HEK293T (cell line): ENCODE measurements around the gene MKLN1.

Experiments used
- CTCF ChIA-PET: fragments of 350-600 bp; formaldehyde crosslinking; extraction: SDS; loops from one replicate; lab custom pipeline; 2021; ENCODE audit warnings: antibody characterized with exemption, inconsistent platforms; lab: Yijun Ruan, JAX
- POLR2A ChIA-PET: fragments of 350-600 bp; formaldehyde crosslinking; extraction: SDS; loops from one replicate; lab custom pipeline; 2020; ENCODE audit warnings: antibody characterized with exemption, inconsistent platforms; lab: Yijun Ruan, JAX
- DNase-seq: peaks from one replicate; pipeline ENCODE4 v3.0.0; 2012; ENCODE audit warnings: mixed read lengths; ENCODE audit errors: extremely low spot score
- ARNT ChIP-seq: fragments of 450-650 bp; IDR thresholded peaks from 2 replicates; pipeline ENCODE4 v1.6.1; 2017; ENCODE audit warnings: mild to moderate bottlenecking
- BHLHE40 ChIP-seq: fragments of 450-650 bp; IDR thresholded peaks from 2 replicates; pipeline ENCODE4 v1.6.1; 2016; ENCODE audit warnings: mild to moderate bottlenecking, moderate library complexity, borderline replicate concordance
- CTBP1 ChIP-seq: fragments of 450-650 bp; IDR thresholded peaks from 2 replicates; pipeline ENCODE4 v1.6.1; 2016; ENCODE audit warnings: borderline replicate concordance
- ELF4 ChIP-seq: fragments of 450-650 bp; IDR thresholded peaks from 2 replicates; pipeline ENCODE4 v1.6.1; 2017; ENCODE audit warnings: antibody characterized with exemption
- FOXA1 ChIP-seq: fragments of 450-650 bp; IDR thresholded peaks from 2 replicates; pipeline ENCODE4 v1.6.1; 2016; ENCODE audit warnings: mild to moderate bottlenecking
- FOXK2 ChIP-seq: fragments of 450-650 bp; IDR thresholded peaks from 2 replicates; pipeline ENCODE4 v1.6.1; 2016; ENCODE audit warnings: mild to moderate bottlenecking
- FOXM1 ChIP-seq: fragments of 450-650 bp; IDR thresholded peaks from 2 replicates; pipeline ENCODE4 v1.6.1; 2017; ENCODE audit warnings: mild to moderate bottlenecking, borderline replicate concordance
- HDGF ChIP-seq: fragments of 450-650 bp; IDR thresholded peaks from 2 replicates; pipeline ENCODE4 v1.6.1; 2017; ENCODE audit warnings: antibody characterized with exemption, borderline replicate concordance
- L3MBTL2 ChIP-seq: fragments of 450-650 bp; conservative IDR thresholded peaks from 2 replicates; pipeline ENCODE4 v1.6.1; 2016; ENCODE audit warnings: mild to moderate bottlenecking
- LEF1 ChIP-seq: fragments of 450-650 bp; IDR thresholded peaks from 2 replicates; pipeline ENCODE4 v1.6.1; 2017; ENCODE audit warnings: mild to moderate bottlenecking, borderline replicate concordance
- NFRKB ChIP-seq: fragments of 450-650 bp; IDR thresholded peaks from 2 replicates; pipeline ENCODE4 v1.6.1; 2016; ENCODE audit warnings: mild to moderate bottlenecking, moderate library complexity
- PKNOX1 ChIP-seq: fragments of 450-650 bp; IDR thresholded peaks from 2 replicates; pipeline ENCODE4 v1.6.1; 2016
- SP1 ChIP-seq: fragments of 450-650 bp; IDR thresholded peaks from 2 replicates; pipeline ENCODE4 v1.6.1; 2017
- SUZ12 ChIP-seq: fragments of 450-650 bp; IDR thresholded peaks from 2 replicates; pipeline ENCODE4 v1.6.1; 2016; ENCODE audit warnings: mild to moderate bottlenecking
- TARDBP ChIP-seq: fragments of 450-650 bp; IDR thresholded peaks from 2 replicates; pipeline ENCODE4 v1.6.1; 2016
- ZNF384 ChIP-seq: fragments of 450-650 bp; IDR thresholded peaks from 2 replicates; pipeline ENCODE4 v1.6.1; 2016

Gene MKLN1

GRCh38 chr7:131403322-131403721, 75.6 kb downstream of the MKLN1 start:
- no peak for TF ChIP-seq FOXA1
- TF ChIP-seq L3MBTL2: no peak
- no peak for TF ChIP-seq NFRKB
- no peak for TF ChIP-seq FOXM1
- TF ChIP-seq ARNT: no peak
- no peak for TF ChIP-seq ZNF384
- TF ChIP-seq HDGF: no peak
- TF ChIP-seq SUZ12: no peak
- TF ChIP-seq BHLHE40: no peak
- no peak for TF ChIP-seq LEF1
- TF ChIP-seq PKNOX1: no peak
- no peak for TF ChIP-seq SP1
- no peak for TF ChIP-seq CTBP1
- TF ChIP-seq FOXK2: no peak
- TF ChIP-seq ELF4: no peak
- POLR2A ChIA-PET: no interaction called here
- CTCF ChIA-PET: no interaction called here
- DNase-seq: no peak

GRCh38 chr7:131404226-131404911, 76.7 kb downstream of the MKLN1 start:
- DNase-seq: no peak
- POLR2A ChIA-PET: no interaction called here
- CTCF ChIA-PET: no interaction called here
- no peak for TF ChIP-seq SUZ12
- no peak for TF ChIP-seq CTBP1
- TF ChIP-seq ZNF384: no peak
- no peak for TF ChIP-seq BHLHE40
- no peak for TF ChIP-seq ARNT

GRCh38 chr7:131409129-131409766, 81.6 kb downstream of the MKLN1 start:
- POLR2A ChIA-PET: no interaction called here
- no peak for DNase-seq
- CTCF ChIA-PET: no interaction called here
- TF ChIP-seq CTBP1 (no peak), SP1 (no peak), ARNT (no peak), FOXM1 (no peak), NFRKB (no peak), BHLHE40 (no peak), LEF1 (no peak), TARDBP (no peak), HDGF (no peak), L3MBTL2 (no peak), FOXA1 (no peak), ZNF384 (no peak), SUZ12 (no peak), PKNOX1 (no peak), FOXK2 (no peak), ELF4 (no peak)

GRCh38 chr7:131412031-131412430, 84.4 kb downstream of the MKLN1 start:
- POLR2A ChIA-PET: no interaction called here
- CTCF ChIA-PET: no interaction called here
- no peak for DNase-seq
- TF ChIP-seq BHLHE40 (no peak), PKNOX1 (no peak), ELF4 (no peak), HDGF (no peak), FOXK2 (no peak), ZNF384 (no peak), NFRKB (no peak), SUZ12 (no peak), LEF1 (no peak), ARNT (no peak), CTBP1 (no peak), L3MBTL2 (no peak), SP1 (no peak), FOXA1 (no peak), TARDBP (no peak), FOXM1 (no peak)

GRCh38 chr7:131413711-131414110, 86.0 kb downstream of the MKLN1 start:
- ChIA-PET POLR2A (no interaction called here), CTCF (no interaction called here)
- DNase-seq: no peak
- TF ChIP-seq SUZ12 (no peak), PKNOX1 (no peak), ELF4 (no peak), LEF1 (no peak)

GRCh38 chr7:131424219-131424822, 96.6 kb downstream of the MKLN1 start:
- POLR2A ChIA-PET: no interaction called here
- no peak for TF ChIP-seq CTBP1
- TF ChIP-seq SP1: no peak
- TF ChIP-seq FOXA1: no peak
- TF ChIP-seq ZNF384: no peak
- no peak for TF ChIP-seq SUZ12
- peak; percentile 28 for DNase-seq
- CTCF ChIA-PET: interaction anchor here (0.6 kb wide), 1 partner anchor 571 kb away, joined by 5 read pairs; no protein-coding TSS in a partner anchor
